Naive thymus-derived CD4-positive, alpha-beta T cell (primary cell): ENCODE measurements around the gene CACNA2D2. TPM values are rescaled to one million over a fixed set of nuclear protein-coding genes. Genes with fewer than 3 reads are reported as not detected.

Source experiments
- ATAC-seq: fragments of 150-1000 bp; cut with Tn5 transposase; 2 replicates; pipeline ENCODE4 v1.10.0; 2021; ENCODE audit warnings: mild to moderate bottlenecking, moderate library complexity
- CTCF ChIA-PET: fragments of 350-600 bp; sonication (Branson Sonifier 250); formaldehyde crosslinking; loops from one replicate; lab custom pipeline; 2021; ENCODE audit warnings: antibody characterized with exemption; lab: Charles Lee
- POLR2A ChIA-PET: fragments of 350-600 bp; sonication (Branson Sonifier 250); formaldehyde crosslinking; loops from one replicate; lab custom pipeline; 2021; ENCODE audit warnings: antibody characterized with exemption, inconsistent platforms; lab: Charles Lee
- DNase-seq, 9 donors: peaks; one replicate each; pipeline versions ENCODE4 v3.0.0 to v3.0.0-alpha.2; 2020 to 2022; ENCODE audit warnings: mixed read lengths in 1 of 9
- H3K27ac ChIP-seq: one replicate; pipeline ENCODE4 v1.7.0; 2013; ENCODE audit warnings: mild to moderate bottlenecking, low read depth, low read length, moderate library complexity
- H3K27me3 ChIP-seq, 2 donors: one replicate each; pipeline ENCODE4 v1.7.0; 2013; ENCODE audit warnings: low read length in 2 of 2, mild to moderate bottlenecking in 2 of 2, moderate library complexity in 2 of 2; ENCODE audit not compliant: control insufficient read depth in 2 of 2, insufficient read depth in 2 of 2
- H3K36me3 ChIP-seq, 3 experiments: 1 replicate in 2 of 3; 2 replicates in 1 of 3; pipeline ENCODE4 v1.7.0; 2013; ENCODE audit warnings: low read length in 3 of 3, mild to moderate bottlenecking in 3 of 3, moderate library complexity in 1 of 3; ENCODE audit not compliant: insufficient read depth in 3 of 3, control insufficient read depth in 2 of 3
- H3K4me1 ChIP-seq, 2 donors: one replicate each; pipeline ENCODE4 v1.7.0; 2013; ENCODE audit warnings: low read length in 2 of 2, mild to moderate bottlenecking in 2 of 2, moderate library complexity in 1 of 2; ENCODE audit not compliant: control insufficient read depth in 2 of 2, insufficient read depth in 2 of 2
- H3K4me3 ChIP-seq: 2 replicates; pipeline ENCODE4 v1.7.0; 2013; ENCODE audit warnings: mild to moderate bottlenecking, low read length
- H3K9me3 ChIP-seq, 3 experiments: 1 replicate in 2 of 3; 2 replicates in 1 of 3; pipeline ENCODE4 v1.7.0; 2013; ENCODE audit warnings: low read length in 3 of 3; ENCODE audit not compliant: control insufficient read depth in 2 of 3
- H3K27ac Mint-ChIP-seq, 9 donors: one replicate each; pipeline ENCODE4 v1.8.0; 2020 to 2022; ENCODE audit warnings: mixed read lengths in 9 of 9, mild to moderate bottlenecking in 8 of 9, moderate library complexity in 5 of 9, inconsistent platforms in 2 of 9
- H3K27me3 Mint-ChIP-seq, 5 donors: one replicate each; pipeline ENCODE4 v1.8.0; 2021 to 2022; ENCODE audit warnings: mixed read lengths in 5 of 5, mild to moderate bottlenecking in 1 of 5
- H3K36me3 Mint-ChIP-seq, 5 donors: one replicate each; pipeline ENCODE4 v1.8.0; 2020 to 2022; ENCODE audit warnings: mixed read lengths in 5 of 5, mild to moderate bottlenecking in 3 of 5, inconsistent platforms in 1 of 5
- H3K4me1 Mint-ChIP-seq, 7 donors: one replicate each; pipeline ENCODE4 v1.8.0; 2020 to 2022; ENCODE audit warnings: mixed read lengths in 7 of 7, mild to moderate bottlenecking in 3 of 7, inconsistent platforms in 1 of 7
- H3K4me3 Mint-ChIP-seq, 10 donors: one replicate each; pipeline ENCODE4 v1.8.0; 2020 to 2022; ENCODE audit warnings: mild to moderate bottlenecking in 10 of 10, mixed read lengths in 10 of 10, moderate library complexity in 6 of 10, inconsistent platforms in 2 of 10
- H3K9me3 Mint-ChIP-seq, 11 donors: one replicate each; pipeline ENCODE4 v1.8.0; 2020 to 2022; ENCODE audit warnings: mixed read lengths in 11 of 11, mild to moderate bottlenecking in 4 of 11, inconsistent platforms in 1 of 11, moderate library complexity in 1 of 11
- intact Hi-C, 2 donors: fragments of 100-400 bp; cut with micrococcal nuclease; formaldehyde crosslinking; loops; one replicate each; pipeline ENCODE4 v1.15.1; 2023
- polyA plus RNA-seq, 2 donors: library from polyadenylated mRNA; unstranded; fragments of 300-500 nt; fragmentation: Illumina TruSeq; gene quantifications; one replicate each; pipeline ENCODE4 v1.2.3, GENCODE V29; 2021
- total RNA-seq, 6 experiments: library from RNA in 5 of 6; stranded (reverse) in 5 of 6; gene quantifications; 1 replicate in 5 of 6; 2 replicates in 1 of 6; pipeline ENCODE4 v1.2.3 and lab custom pipeline; 2021 to 2026

The CACNA2D2 gene
- total and polyA plus RNA-seq, 7 experiments from 2014 or later: 0.32 to 6.2 (median 2.0) TPM

- ChIA-PET POLR2A (no interaction called here), CTCF (no interaction called here)
- H3K27me3 ChIP-seq: no peaks in the 10 kb centered on the region
- intact Hi-C loops: no loop called here
- H3K4me1 Mint-ChIP-seq: peaks cover 0 to 6% (median 0%) of the 10 kb centered on the region in 7 donors
- H3K4me3 ChIP-seq: no peak overlapping the region
- no peaks in the 10 kb centered on the region for H3K9me3 Mint-ChIP-seq
- no peaks in the 10 kb centered on the region for H3K4me1 ChIP-seq
- H3K36me3 ChIP-seq: no peaks in the 10 kb centered on the region
- H3K27ac ChIP-seq: no peak overlapping the region
- no peak for DNase-seq
- no peak overlapping the region for H3K27ac Mint-ChIP-seq
- ATAC-seq: no peak
- H3K36me3 Mint-ChIP-seq: no peaks in the 10 kb centered on the region
- H3K27me3 Mint-ChIP-seq: no peaks in the 10 kb centered on the region
- no peak overlapping the region for H3K4me3 Mint-ChIP-seq
- no peaks in the 10 kb centered on the region for H3K9me3 ChIP-seq
Observed at GRCh38 chr3:50412231-50412754, 91.1 kb downstream of the CACNA2D2 start.

- ChIA-PET POLR2A (no interaction called here), CTCF (no interaction called here)
- no peaks in the 10 kb centered on the region for H3K4me1 ChIP-seq
- no peaks in the 10 kb centered on the region for H3K36me3 ChIP-seq
- no peak overlapping the region for H3K4me3 ChIP-seq
- H3K27ac Mint-ChIP-seq: no peak overlapping the region
- peaks cover 0 to 5% (median 0%) of the 10 kb centered on the region in 11 donors for H3K9me3 Mint-ChIP-seq
- H3K27me3 Mint-ChIP-seq: no peaks in the 10 kb centered on the region
- H3K27me3 ChIP-seq: no peaks in the 10 kb centered on the region
- H3K27ac ChIP-seq: no peak overlapping the region
- no peak for ATAC-seq
- H3K4me1 Mint-ChIP-seq: peaks cover 0 to 6% (median 0%) of the 10 kb centered on the region in 7 donors
- H3K4me3 Mint-ChIP-seq: no peak overlapping the region
- peaks cover 0 to 4% (median 0%) of the 10 kb centered on the region in 5 donors for H3K36me3 Mint-ChIP-seq
- no peaks in the 10 kb centered on the region for H3K9me3 ChIP-seq
- intact Hi-C loops: no loop called here
- no peak for DNase-seq
Observed at GRCh38 chr3:50411229-50411628, 92.2 kb downstream of the CACNA2D2 start.

GRCh38 chr3:50410608-50411139 lies 92.8 kb downstream of the CACNA2D2 start:
- H3K27ac ChIP-seq: no peak overlapping the region
- Mint-ChIP-seq H3K36me3 (peaks cover 0 to 4% (median 0%) of the 10 kb centered on the region in 5 donors), H3K27ac (no peak overlapping the region), H3K27me3 (no peaks in the 10 kb centered on the region), H3K4me3 (no peak overlapping the region), H3K4me1 (peaks cover 0 to 4% (median 0%) of the 10 kb centered on the region in 7 donors), H3K9me3 (peaks cover 0 to 5% (median 0%) of the 10 kb centered on the region in 11 donors)
- ATAC-seq (no peak), DNase-seq (no peak)
- ChIA-PET POLR2A (no interaction called here), CTCF (interaction anchor here (0.6 kb wide), 1 partner anchor 1929 kb away, joined by 3 read pairs; no protein-coding TSS in a partner anchor)
- no peaks in the 10 kb centered on the region for H3K36me3 ChIP-seq
- no peak overlapping the region for H3K4me3 ChIP-seq
- intact Hi-C loops: no loop called here
- H3K4me1 ChIP-seq: no peaks in the 10 kb centered on the region
- no peaks in the 10 kb centered on the region for H3K9me3 ChIP-seq
- H3K27me3 ChIP-seq: no peaks in the 10 kb centered on the region

GRCh38 chr3:50410185-50410584 lies 93.2 kb downstream of the CACNA2D2 start:
- Histone ChIP-seq H3K27ac (no peak overlapping the region), H3K4me3 (no peak overlapping the region), H3K27me3 (no peaks in the 10 kb centered on the region), H3K4me1 (no peaks in the 10 kb centered on the region), H3K36me3 (no peaks in the 10 kb centered on the region), H3K9me3 (no peaks in the 10 kb centered on the region)
- Mint-ChIP-seq H3K4me3 (no peak overlapping the region), H3K36me3 (peaks cover 0 to 4% (median 0%) of the 10 kb centered on the region in 5 donors), H3K4me1 (peaks cover 0 to 4% (median 0%) of the 10 kb centered on the region in 7 donors), H3K9me3 (peaks cover 0 to 5% (median 0%) of the 10 kb centered on the region in 11 donors), H3K27ac (no peak overlapping the region), H3K27me3 (no peaks in the 10 kb centered on the region)
- ATAC-seq: no peak
- CTCF ChIA-PET: interaction anchor here (0.6 kb wide), 1 partner anchor 1929 kb away, joined by 3 read pairs; no protein-coding TSS in a partner anchor
- intact Hi-C loops: no loop called here
- POLR2A ChIA-PET: no interaction called here
- no peak for DNase-seq

- Mint-ChIP-seq H3K36me3 (peaks cover 0 to 4% (median 0%) of the 10 kb centered on the region in 5 donors), H3K4me1 (peaks cover 0 to 4% (median 0%) of the 10 kb centered on the region in 7 donors), H3K27ac (no peak overlapping the region), H3K9me3 (peaks cover 0 to 5% (median 0%) of the 10 kb centered on the region in 11 donors), H3K27me3 (peaks cover 0 to under 1% (median 0%) of the 10 kb centered on the region in 5 donors), H3K4me3 (no peak overlapping the region)
- intact Hi-C loops: no loop called here
- DNase-seq (no peak), ATAC-seq (no peak)
- Histone ChIP-seq H3K4me1 (no peaks in the 10 kb centered on the region), H3K27ac (no peak overlapping the region), H3K36me3 (no peaks in the 10 kb centered on the region), H3K27me3 (no peaks in the 10 kb centered on the region), H3K4me3 (no peak overlapping the region), H3K9me3 (no peaks in the 10 kb centered on the region)
- ChIA-PET CTCF (interaction anchor here (0.5 kb wide), 1 partner anchor 871 kb away, joined by 5 read pairs; no protein-coding TSS in a partner anchor), POLR2A (no interaction called here)
Observed at GRCh38 chr3:50408443-50408944, 94.9 kb downstream of the CACNA2D2 start.

GRCh38 chr3:50406487-50406886 lies 96.9 kb downstream of the CACNA2D2 start:
- CTCF ChIA-PET: no interaction called here
- POLR2A ChIA-PET: no interaction called here

More at GRCh38 chr3:50406487-50406886, 96.9 kb downstream of the CACNA2D2 start:
- peaks cover 0 to 4% (median 0%) of the 10 kb centered on the region in 5 donors for H3K36me3 Mint-ChIP-seq
- H3K4me1 Mint-ChIP-seq: peaks cover 0 to 4% (median 0%) of the 10 kb centered on the region in 7 donors
- H3K36me3 ChIP-seq: no peaks in the 10 kb centered on the region
- peaks cover 0 to 5% (median 0%) of the 10 kb centered on the region in 11 donors for H3K9me3 Mint-ChIP-seq
- no peak overlapping the region for H3K4me3 ChIP-seq
- H3K27me3 Mint-ChIP-seq: peaks cover 0 to 4% (median 0%) of the 10 kb centered on the region in 5 donors
- H3K9me3 ChIP-seq: no peaks in the 10 kb centered on the region
- no peak overlapping the region for H3K27ac Mint-ChIP-seq
- H3K27ac ChIP-seq: no peak overlapping the region
- no peak for DNase-seq
- H3K4me3 Mint-ChIP-seq: no peak overlapping the region
- ATAC-seq: no peak
- H3K4me1 ChIP-seq: no peaks in the 10 kb centered on the region
- intact Hi-C loops: no loop called here
- H3K27me3 ChIP-seq: no peaks in the 10 kb centered on the region
